GM18858 (cell line): ENCODE results near the gene BICD2.

Experiments
- ATAC-seq: cut with Tn5 transposase; IDR thresholded peaks from one replicate; pipeline ENCODE4 v1.9.1; 2021; ENCODE audit not compliant: unreplicated experiment

Gene BICD2

GRCh38 chr9:92715488-92716231 is 49.0 kb downstream of the BICD2 start:
- ATAC-seq, result no peak

- ATAC-seq, result no peak
Measured at GRCh38 chr9:92714787-92715487, 49.7 kb downstream of the BICD2 start.

GRCh38 chr9:92714016-92714415 is 50.6 kb downstream of the BICD2 start:
- ATAC-seq, result no peak

- ATAC-seq, result no peak
Measured at GRCh38 chr9:92713528-92713927, 51.1 kb downstream of the BICD2 start.

- ATAC-seq, result no peak
Measured at GRCh38 chr9:92712767-92713166, 51.9 kb downstream of the BICD2 start.

GRCh38 chr9:92711844-92712243 is 52.8 kb downstream of the BICD2 start:
- no peak for ATAC-seq

GRCh38 chr9:92711146-92711545 is 53.5 kb downstream of the BICD2 start:
- ATAC-seq, result no peak

GRCh38 chr9:92710368-92710767 is 54.3 kb downstream of the BICD2 start:
- ATAC-seq, result no peak

GRCh38 chr9:92709954-92710353 is 54.7 kb downstream of the BICD2 start:
- ATAC-seq, result no peak

- ATAC-seq, result no peak
Measured at GRCh38 chr9:92709240-92709639, 55.4 kb downstream of the BICD2 start.

GRCh38 chr9:92707530-92707929 is 57.1 kb downstream of the BICD2 start:
- no peak for ATAC-seq

- peak; percentile 51 for ATAC-seq
Measured at GRCh38 chr9:92706218-92706940, 58.3 kb downstream of the BICD2 start.

GRCh38 chr9:92704528-92704927 is 60.1 kb downstream of the BICD2 start:
- no peak for ATAC-seq

- no peak for ATAC-seq
Measured at GRCh38 chr9:92696619-92697018, 68.0 kb downstream of the BICD2 start.

GRCh38 chr9:92686954-92687353 is 77.7 kb downstream of the BICD2 start:
- ATAC-seq, result no peak

- no peak for ATAC-seq
Measured at GRCh38 chr9:92685022-92685421, 79.6 kb downstream of the BICD2 start.

- ATAC-seq, result no peak
Measured at GRCh38 chr9:92682269-92682668, 82.4 kb downstream of the BICD2 start.

- no peak for ATAC-seq
Measured at GRCh38 chr9:92680166-92681119, 84.2 kb downstream of the BICD2 start.

GRCh38 chr9:92679413-92680165 is 85.0 kb downstream of the BICD2 start:
- ATAC-seq, result no peak

GRCh38 chr9:92671323-92671722 is 93.3 kb downstream of the BICD2 start:
- no peak for ATAC-seq
